SK-N-SH (cell line): ENCODE results near the gene FCER1G. TPM values are rescaled to one million over a fixed set of nuclear protein-coding genes. Genes with fewer than 3 reads are reported as not detected.
A peak's percentile ranks its signal among the peaks of the same experiment; 100 is the strongest.

Experiments
- CTCF ChIA-PET: fragments of 300-600, 350-600 bp; formaldehyde crosslinking; extraction: SDS; loops from one replicate; lab custom pipeline; 2021; lab: Yijun Ruan, JAX
- POLR2A ChIA-PET: fragments of 350-600 bp; sonication (Branson Sonifier 250); formaldehyde crosslinking; extraction: SDS; loops from one replicate; lab custom pipeline; 2020; ENCODE audit warnings: antibody characterized with exemption, inconsistent platforms; lab: Yijun Ruan, JAX
- DNase-seq: peaks from one replicate; pipeline ENCODE4 v3.0.0; 2012
- H2AFZ ChIP-seq: fragments of 200-600 bp; sonication (generic); 2 replicates; pipeline ENCODE4 v1.8.1; 2016; ENCODE audit warnings: antibody characterized with exemption, mild to moderate bottlenecking, low read depth
- H3F3A ChIP-seq: fragments of 200-600 bp; sonication (generic); replicated peaks from 2 replicates; pipeline ENCODE3; 2016; ENCODE audit warnings: antibody characterized with exemption, mild to moderate bottlenecking; ENCODE audit not compliant: insufficient read depth
- H3K27ac ChIP-seq, 2 experiments: fragments of 200-500 bp in 1 of 2; fragments of 200-600 bp in 1 of 2; sonication (Bioruptor generic) in 1 of 2; sonication (generic), shearing (Covaris generic) in 1 of 2; 2 replicates each; pipeline versions ENCODE4 v1.5.1 to v1.6.1; 2014 to 2016; ENCODE audit warnings: low read depth in 2 of 2, inconsistent platforms in 1 of 2, low read length in 1 of 2, mild to moderate bottlenecking in 1 of 2, mixed read lengths in 1 of 2
- H3K27me3 ChIP-seq: fragments of 200-600 bp; sonication (generic), shearing (Covaris generic); 2 replicates; pipeline ENCODE4 v1.6.1; 2016; ENCODE audit warnings: mixed run types; ENCODE audit not compliant: insufficient read depth
- H3K36me3 ChIP-seq, 2 experiments: fragments of 200-500 bp in 1 of 2; fragments of 200-600 bp in 1 of 2; sonication (Bioruptor generic) in 1 of 2; sonication (generic) in 1 of 2; replicated peaks in 1 of 2; 2 replicates each; pipeline versions ENCODE3 to v1.5.1; 2014 to 2016; ENCODE audit warnings: low read length in 1 of 2, mild to moderate bottlenecking in 1 of 2; ENCODE audit not compliant: insufficient read depth in 2 of 2, control insufficient read depth in 1 of 2
- H3K4me1 ChIP-seq, 2 experiments: fragments of 200-500 bp in 1 of 2; fragments of 200-600 bp in 1 of 2; sonication (Bioruptor generic) in 1 of 2; sonication (generic), shearing (Covaris generic) in 1 of 2; 2 replicates each; pipeline versions ENCODE4 v1.5.1 to v1.6.1; 2014 to 2016; ENCODE audit warnings: low read depth in 1 of 2, low read length in 1 of 2, mixed run types in 1 of 2; ENCODE audit not compliant: insufficient read depth in 2 of 2, control insufficient read depth in 1 of 2
- H3K4me2 ChIP-seq: fragments of 200-600 bp; sonication (generic), shearing (Covaris generic); 2 replicates; pipeline ENCODE4 v1.6.1; 2017; ENCODE audit warnings: mixed run types
- H3K4me3 ChIP-seq, 2 experiments: fragments of 200-500 bp in 1 of 2; fragments of 200-600 bp in 1 of 2; sonication (Bioruptor generic) in 1 of 2; sonication (generic), shearing (Covaris generic) in 1 of 2; 2 replicates each; pipeline versions ENCODE4 v1.5.1 to v1.8.1; 2014 to 2016; ENCODE audit warnings: low read depth in 2 of 2, inconsistent platforms in 1 of 2, low read length in 1 of 2, mild to moderate bottlenecking in 1 of 2, mixed read lengths in 1 of 2, moderate library complexity in 1 of 2
- H3K79me2 ChIP-seq: fragments of 200-600 bp; sonication (generic); 2 replicates; pipeline ENCODE4 v1.8.1; 2017; ENCODE audit warnings: mild to moderate bottlenecking; ENCODE audit not compliant: insufficient read depth
- H3K9ac ChIP-seq: fragments of 200-600 bp; sonication (generic); 2 replicates; pipeline ENCODE4 v1.6.1; 2017; ENCODE audit warnings: mixed run types
- H3K9me2 ChIP-seq: fragments of 200-600 bp; sonication (generic); 2 replicates; pipeline ENCODE4 v1.6.1; 2017; ENCODE audit warnings: mixed run types
- H3K9me3 ChIP-seq: fragments of 200-600 bp; sonication (generic); 2 replicates; pipeline ENCODE4 v1.6.1; 2017; ENCODE audit warnings: mixed run types, mild to moderate bottlenecking, moderate library complexity
- H4K20me1 ChIP-seq: fragments of 200-600 bp; sonication (generic); 2 replicates; pipeline ENCODE4 v1.6.1; 2017; ENCODE audit warnings: mild to moderate bottlenecking, mixed run types; ENCODE audit not compliant: insufficient read depth
- CHD2 ChIP-seq: fragments of 150-350 bp; IDR thresholded peaks from 2 replicates; pipeline ENCODE4 v1.6.1; 2018; ENCODE audit warnings: low read length; ENCODE audit not compliant: partially characterized antibody
- ELF1 ChIP-seq: IDR thresholded peaks from 2 replicates; pipeline ENCODE4 v1.4.0; 2012
- EP300 ChIP-seq, 2 experiments: IDR thresholded peaks; 2 replicates each; pipeline versions ENCODE4 v1.4.0 to v1.6.1; 2012; ENCODE audit warnings: borderline replicate concordance in 1 of 2, low read depth in 1 of 2, low read length in 1 of 2
- EZH2phosphoT487 ChIP-seq: fragments of 200-600 bp; sonication (generic); IDR thresholded peaks from 2 replicates; pipeline ENCODE4 v1.6.1; 2017; ENCODE audit warnings: low read depth, mixed run types, mild to moderate bottlenecking, antibody characterized with exemption, moderate library complexity, borderline replicate concordance
- FOSL2 ChIP-seq: IDR thresholded peaks from 2 replicates; pipeline ENCODE4 v1.4.0; 2012; ENCODE audit warnings: low read depth, mild to moderate bottlenecking, moderate library complexity, borderline replicate concordance
- FOXJ3 ChIP-seq: sonication (generic); formaldehyde crosslinking; IDR thresholded peaks from 2 replicates; pipeline ENCODE4 v1.5.1; 2020; ENCODE audit warnings: mild to moderate bottlenecking, missing genetic modification reagents
- FOXM1 ChIP-seq: IDR thresholded peaks from 2 replicates; pipeline ENCODE4 v1.4.0; 2012; ENCODE audit warnings: low read depth, mild to moderate bottlenecking
- GATA2 ChIP-seq: sonication (generic); formaldehyde crosslinking; IDR thresholded peaks from 2 replicates; pipeline ENCODE4 v1.5.0; 2020; ENCODE audit warnings: mild to moderate bottlenecking, missing genetic modification reagents
- JUND ChIP-seq: IDR thresholded peaks from 2 replicates; pipeline ENCODE4 v1.4.0; 2012
- MEF2A ChIP-seq: IDR thresholded peaks from 2 replicates; pipeline ENCODE4 v1.4.0; 2012; ENCODE audit warnings: low read depth, borderline replicate concordance
- MXI1 ChIP-seq: IDR thresholded peaks from 2 replicates; pipeline ENCODE4 v1.6.1; 2012; ENCODE audit warnings: mild to moderate bottlenecking, low read depth, low read length, improper control_type of control experiment
- NFIC ChIP-seq: IDR thresholded peaks from 2 replicates; pipeline ENCODE4 v1.4.0; 2012; ENCODE audit warnings: borderline replicate concordance
- NRF1 ChIP-seq: IDR thresholded peaks from 2 replicates; pipeline ENCODE4 v1.6.1; 2012; ENCODE audit warnings: low read depth, mild to moderate bottlenecking, low read length
- RAD21 ChIP-seq: IDR thresholded peaks from 2 replicates; pipeline ENCODE4 v1.6.1; 2012; ENCODE audit warnings: mild to moderate bottlenecking, low read length
- RCOR1 ChIP-seq: fragments of 150-350 bp; IDR thresholded peaks from 2 replicates; pipeline ENCODE4 v1.6.1; 2017; ENCODE audit warnings: antibody characterized with exemption, low read length
- RFX5 ChIP-seq: IDR thresholded peaks from 2 replicates; pipeline ENCODE4 v1.6.1; 2012; ENCODE audit warnings: mild to moderate bottlenecking, improper control_type of control experiment, low read length
- RXRA ChIP-seq: IDR thresholded peaks from 2 replicates; pipeline ENCODE4 v1.4.0; 2012; ENCODE audit warnings: low read depth, mild to moderate bottlenecking, borderline replicate concordance
- SIN3A ChIP-seq: IDR thresholded peaks from 2 replicates; pipeline ENCODE4 v1.6.1; 2012; ENCODE audit warnings: low read depth, mild to moderate bottlenecking, low read length, moderate library complexity, borderline replicate concordance
- SMC3 ChIP-seq: IDR thresholded peaks from 2 replicates; pipeline ENCODE4 v1.6.1; 2012; ENCODE audit warnings: low read depth, low read length, improper control_type of control experiment
- TAF1 ChIP-seq: IDR thresholded peaks from 2 replicates; pipeline ENCODE4 v1.6.1; 2012; ENCODE audit warnings: low read depth, mild to moderate bottlenecking, low read length, moderate library complexity, borderline replicate concordance
- TCF12 ChIP-seq: IDR thresholded peaks from 2 replicates; pipeline ENCODE4 v1.4.0; 2012
- TEAD4 ChIP-seq: IDR thresholded peaks from 2 replicates; pipeline ENCODE4 v1.4.0; 2012; ENCODE audit warnings: mild to moderate bottlenecking, borderline replicate concordance; ENCODE audit not compliant: insufficient read depth
- YY1 ChIP-seq: IDR thresholded peaks from 2 replicates; pipeline ENCODE4 v1.4.0; 2012; ENCODE audit warnings: low read depth, mild to moderate bottlenecking
- WGBS: methylation state at CpG from one replicate; pipeline ENCODE4 v1.1.6; 2017; ENCODE audit warnings: low lambda C conversion rate; 5-methylcytosine and 5-hydroxymethylcytosine counted together
- polyA plus RNA-seq, 3 experiments: library from polyadenylated mRNA; depleted of rRNA; stranded (reverse); fragments of >200 nt; gene quantifications; 2 replicates each; pipeline ENCODE4 v1.2.3, GENCODE V29; 2012
- TF ChIP-seq, protein P1 (sequence below): fragments of 200-600 bp; sonication (generic); IDR thresholded peaks from 2 replicates; pipeline ENCODE4 v1.6.1; 2017; ENCODE audit warnings: antibody characterized with exemption, mild to moderate bottlenecking, moderate library complexity
- TF ChIP-seq, protein P2 (sequence below): fragments of 150-350 bp; IDR thresholded peaks from 2 replicates; pipeline ENCODE4 v1.6.1; 2016; ENCODE audit warnings: mild to moderate bottlenecking, low read depth, low read length
- TF ChIP-seq, protein P3 (sequence below): IDR thresholded peaks from 2 replicates; pipeline ENCODE4 v1.6.1; 2012; ENCODE audit warnings: mild to moderate bottlenecking, low read depth, low read length, moderate library complexity
- TF ChIP-seq, protein P4 (sequence below): IDR thresholded peaks from 2 replicates; pipeline ENCODE4 v1.4.0; 2012; ENCODE audit warnings: low read depth, borderline replicate concordance

FCER1G gene
- polyA plus RNA-seq, 1 of the 3 experiments (the other 2 are of a cell fraction), result 0.61 TPM

DNA sequence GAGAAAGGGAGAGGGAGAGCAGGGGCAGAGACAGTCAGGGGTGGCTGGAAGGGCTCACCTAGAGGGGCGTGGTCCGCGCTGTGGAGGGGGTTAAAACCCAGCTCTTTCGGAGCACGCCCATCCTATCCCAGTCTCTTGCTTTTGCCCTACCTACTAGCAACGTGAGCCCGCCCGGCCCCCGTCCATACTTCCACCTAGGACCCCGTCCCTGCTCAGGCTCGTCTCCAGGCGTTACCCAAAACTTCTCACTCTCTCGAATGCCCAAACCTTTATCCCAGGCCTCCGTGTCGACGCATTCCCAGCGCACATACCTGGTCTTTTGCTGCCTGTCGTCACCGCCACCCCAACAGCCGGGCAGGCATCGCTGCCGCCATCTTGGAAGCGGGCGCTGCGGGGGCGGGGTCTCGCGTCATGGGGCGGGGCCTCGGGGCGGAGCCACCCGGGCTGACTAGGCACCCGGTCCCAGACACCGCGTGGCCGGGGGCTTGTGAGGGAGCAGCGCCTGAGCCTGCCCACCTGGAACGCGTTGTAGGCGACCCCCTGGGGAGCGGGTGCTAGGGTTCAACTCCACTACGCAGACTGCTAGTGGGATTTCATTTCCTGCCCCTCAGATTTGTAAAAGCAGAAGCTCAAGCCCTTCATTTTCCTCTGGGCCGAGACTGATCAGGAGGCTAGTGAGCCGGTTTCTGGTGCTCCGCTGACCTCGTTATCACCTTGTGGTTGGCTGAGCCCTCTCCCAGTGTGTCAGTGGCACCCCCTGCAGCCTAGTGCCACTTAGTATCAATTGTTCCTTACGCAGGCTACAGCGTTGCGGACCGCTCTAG is 37.8 kb upstream of the FCER1G start, which contains the start of gene B4GALT3:
Gene B4GALT3 (minus strand): TSS at position 396 of the 824 bp plus-strand sequence. CDS start 1,447 bp downstream, outside the sequence.
- Histone ChIP-seq H3K36me3 (peaks cover 24 to 30% of the 10 kb centered on the region in 2 experiments), H3F3A (peaks cover 5% of the 10 kb centered on the region), H3K4me2 (peak within 1 kb of the TSS; percentile 98), H3K9me2 (no peaks in the 10 kb centered on the region), H4K20me1 (no peaks in the 10 kb centered on the region), H3K79me2 (peaks cover 17% of the 10 kb centered on the region), H3K27me3 (no peaks in the 10 kb centered on the region), H3K27ac (peak within 1 kb of the TSS; percentile 44 to 77; a peak in 3 of 4 replicates), H3K4me3 (peak within 1 kb of the TSS; percentile 73), H2AFZ (peak within 1 kb of the TSS; percentile 87), H3K9ac (peak within 1 kb of the TSS; percentile 77), H3K9me3 (no peaks in the 10 kb centered on the region), H3K4me1 (peaks cover 0 to 18% of the 10 kb centered on the region in 2 experiments; a peak in 1 of 4 replicates)
- WGBS, result 15% methylated on average over 25 of the region's 50 CpGs
- CTCF ChIA-PET, result interaction anchor here (1.0 to 4.1 kb wide), 5 partner anchors 12 to 48 kb away, joined by 3 to 29 read pairs (median 5); partner anchors contain the start of genes NDUFS2, PPOX and TOMM40L
- POLR2A ChIA-PET, result interaction anchor here (1.4 kb wide), 1 partner anchor 11 kb away, joined by 11 read pairs; the partner anchor contains the start of gene PPOX
- peak; percentile 99 for DNase-seq
- TF ChIP-seq FOXM1, result no peak
- peak; percentile 43 for TF ChIP-seq CHD2
- TF ChIP-seq ELF1, result no peak
- no peak for TF ChIP-seq TEAD4
- no peak for TF ChIP-seq RCOR1
- TF ChIP-seq EZH2phosphoT487, result no peak
- TF ChIP-seq RXRA, result no peak
- 0 out of 2 replicates have a peak, but pooled peaks have one; percentile 69 for TF ChIP-seq SIN3A
- TF ChIP-seq, protein P1, sequence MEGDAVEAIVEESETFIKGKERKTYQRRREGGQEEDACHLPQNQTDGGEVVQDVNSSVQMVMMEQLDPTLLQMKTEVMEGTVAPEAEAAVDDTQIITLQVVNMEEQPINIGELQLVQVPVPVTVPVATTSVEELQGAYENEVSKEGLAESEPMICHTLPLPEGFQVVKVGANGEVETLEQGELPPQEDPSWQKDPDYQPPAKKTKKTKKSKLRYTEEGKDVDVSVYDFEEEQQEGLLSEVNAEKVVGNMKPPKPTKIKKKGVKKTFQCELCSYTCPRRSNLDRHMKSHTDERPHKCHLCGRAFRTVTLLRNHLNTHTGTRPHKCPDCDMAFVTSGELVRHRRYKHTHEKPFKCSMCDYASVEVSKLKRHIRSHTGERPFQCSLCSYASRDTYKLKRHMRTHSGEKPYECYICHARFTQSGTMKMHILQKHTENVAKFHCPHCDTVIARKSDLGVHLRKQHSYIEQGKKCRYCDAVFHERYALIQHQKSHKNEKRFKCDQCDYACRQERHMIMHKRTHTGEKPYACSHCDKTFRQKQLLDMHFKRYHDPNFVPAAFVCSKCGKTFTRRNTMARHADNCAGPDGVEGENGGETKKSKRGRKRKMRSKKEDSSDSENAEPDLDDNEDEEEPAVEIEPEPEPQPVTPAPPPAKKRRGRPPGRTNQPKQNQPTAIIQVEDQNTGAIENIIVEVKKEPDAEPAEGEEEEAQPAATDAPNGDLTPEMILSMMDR, result no peak
- TF ChIP-seq MEF2A, result no peak
- TF ChIP-seq NRF1, result no peak
- peak; percentile 98 for TF ChIP-seq YY1
- TF ChIP-seq RAD21, result peak; percentile 43
- TF ChIP-seq RFX5, result no peak
- TF ChIP-seq FOSL2, result no peak
- TF ChIP-seq, protein P2, sequence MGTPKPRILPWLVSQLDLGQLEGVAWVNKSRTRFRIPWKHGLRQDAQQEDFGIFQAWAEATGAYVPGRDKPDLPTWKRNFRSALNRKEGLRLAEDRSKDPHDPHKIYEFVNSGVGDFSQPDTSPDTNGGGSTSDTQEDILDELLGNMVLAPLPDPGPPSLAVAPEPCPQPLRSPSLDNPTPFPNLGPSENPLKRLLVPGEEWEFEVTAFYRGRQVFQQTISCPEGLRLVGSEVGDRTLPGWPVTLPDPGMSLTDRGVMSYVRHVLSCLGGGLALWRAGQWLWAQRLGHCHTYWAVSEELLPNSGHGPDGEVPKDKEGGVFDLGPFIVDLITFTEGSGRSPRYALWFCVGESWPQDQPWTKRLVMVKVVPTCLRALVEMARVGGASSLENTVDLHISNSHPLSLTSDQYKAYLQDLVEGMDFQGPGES, result no peak
- TF ChIP-seq, protein P3, sequence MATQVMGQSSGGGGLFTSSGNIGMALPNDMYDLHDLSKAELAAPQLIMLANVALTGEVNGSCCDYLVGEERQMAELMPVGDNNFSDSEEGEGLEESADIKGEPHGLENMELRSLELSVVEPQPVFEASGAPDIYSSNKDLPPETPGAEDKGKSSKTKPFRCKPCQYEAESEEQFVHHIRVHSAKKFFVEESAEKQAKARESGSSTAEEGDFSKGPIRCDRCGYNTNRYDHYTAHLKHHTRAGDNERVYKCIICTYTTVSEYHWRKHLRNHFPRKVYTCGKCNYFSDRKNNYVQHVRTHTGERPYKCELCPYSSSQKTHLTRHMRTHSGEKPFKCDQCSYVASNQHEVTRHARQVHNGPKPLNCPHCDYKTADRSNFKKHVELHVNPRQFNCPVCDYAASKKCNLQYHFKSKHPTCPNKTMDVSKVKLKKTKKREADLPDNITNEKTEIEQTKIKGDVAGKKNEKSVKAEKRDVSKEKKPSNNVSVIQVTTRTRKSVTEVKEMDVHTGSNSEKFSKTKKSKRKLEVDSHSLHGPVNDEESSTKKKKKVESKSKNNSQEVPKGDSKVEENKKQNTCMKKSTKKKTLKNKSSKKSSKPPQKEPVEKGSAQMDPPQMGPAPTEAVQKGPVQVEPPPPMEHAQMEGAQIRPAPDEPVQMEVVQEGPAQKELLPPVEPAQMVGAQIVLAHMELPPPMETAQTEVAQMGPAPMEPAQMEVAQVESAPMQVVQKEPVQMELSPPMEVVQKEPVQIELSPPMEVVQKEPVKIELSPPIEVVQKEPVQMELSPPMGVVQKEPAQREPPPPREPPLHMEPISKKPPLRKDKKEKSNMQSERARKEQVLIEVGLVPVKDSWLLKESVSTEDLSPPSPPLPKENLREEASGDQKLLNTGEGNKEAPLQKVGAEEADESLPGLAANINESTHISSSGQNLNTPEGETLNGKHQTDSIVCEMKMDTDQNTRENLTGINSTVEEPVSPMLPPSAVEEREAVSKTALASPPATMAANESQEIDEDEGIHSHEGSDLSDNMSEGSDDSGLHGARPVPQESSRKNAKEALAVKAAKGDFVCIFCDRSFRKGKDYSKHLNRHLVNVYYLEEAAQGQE, result peak; percentile 40; the same call in 1 of the 2 replicates
- TF ChIP-seq EP300 (IDR thresholded peaks at IDR 0.05; ENCODE audit: borderline replicate concordance in 1 of 2, low read depth in 1 of 2, low read length in 1 of 2), result no peak
- no peak for TF ChIP-seq NFIC
- TF ChIP-seq FOXJ3 (CRISPR knock-in tag), result no peak
- TF ChIP-seq, protein P4, sequence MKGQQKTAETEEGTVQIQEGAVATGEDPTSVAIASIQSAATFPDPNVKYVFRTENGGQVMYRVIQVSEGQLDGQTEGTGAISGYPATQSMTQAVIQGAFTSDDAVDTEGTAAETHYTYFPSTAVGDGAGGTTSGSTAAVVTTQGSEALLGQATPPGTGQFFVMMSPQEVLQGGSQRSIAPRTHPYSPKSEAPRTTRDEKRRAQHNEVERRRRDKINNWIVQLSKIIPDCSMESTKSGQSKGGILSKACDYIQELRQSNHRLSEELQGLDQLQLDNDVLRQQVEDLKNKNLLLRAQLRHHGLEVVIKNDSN, result no peak
- TF ChIP-seq TAF1, result peak; percentile 91
- no peak; the same call in 1 of the 2 replicates for TF ChIP-seq GATA2 (CRISPR knock-in tag)
- TF ChIP-seq MXI1, result peak; percentile 91
- TF ChIP-seq TCF12, result no peak
- no peak for TF ChIP-seq SMC3
- no peak for TF ChIP-seq JUND
